ENCODE data around the gene MLPH.

The MLPH gene

DNA sequence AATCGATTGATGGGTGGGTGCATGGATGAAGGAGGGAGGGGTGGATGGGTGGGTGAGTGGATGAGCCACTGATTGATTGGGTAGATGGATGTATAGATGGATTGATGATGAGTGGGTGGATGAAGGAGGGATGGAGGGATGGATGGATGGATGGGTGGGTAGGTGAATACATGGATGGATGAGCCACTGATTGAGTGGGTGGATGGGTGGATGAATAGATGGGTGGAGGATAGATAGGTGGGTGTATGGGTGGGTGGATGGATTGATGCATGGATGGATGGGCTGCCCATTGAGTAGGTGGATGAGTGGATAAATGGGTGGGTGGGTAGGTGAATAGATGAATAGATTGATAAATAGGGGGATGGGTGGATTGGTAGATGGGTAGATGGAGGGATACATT lies 30.9 kb downstream of the MLPH start:
- DNase-seq (ENCODE audit: low read depth in 3 of 3) = no peak

GRCh38 chr2:237519506-237520245 lies 32.6 kb downstream of the MLPH start:
- DNase-seq (ENCODE audit: low read depth in 3 of 3) = no peak

GRCh38 chr2:237520290-237520689 lies 33.2 kb downstream of the MLPH start:
- no peak for DNase-seq (ENCODE audit: low read depth in 3 of 3)

GRCh38 chr2:237524631-237525030 lies 37.6 kb downstream of the MLPH start:
- DNase-seq (ENCODE audit: low read depth in 3 of 3) = no peak

- no peak for DNase-seq (ENCODE audit: low read depth in 3 of 3)
Measured at GRCh38 chr2:237525559-237526157, 38.6 kb downstream of the MLPH start.

DNA sequence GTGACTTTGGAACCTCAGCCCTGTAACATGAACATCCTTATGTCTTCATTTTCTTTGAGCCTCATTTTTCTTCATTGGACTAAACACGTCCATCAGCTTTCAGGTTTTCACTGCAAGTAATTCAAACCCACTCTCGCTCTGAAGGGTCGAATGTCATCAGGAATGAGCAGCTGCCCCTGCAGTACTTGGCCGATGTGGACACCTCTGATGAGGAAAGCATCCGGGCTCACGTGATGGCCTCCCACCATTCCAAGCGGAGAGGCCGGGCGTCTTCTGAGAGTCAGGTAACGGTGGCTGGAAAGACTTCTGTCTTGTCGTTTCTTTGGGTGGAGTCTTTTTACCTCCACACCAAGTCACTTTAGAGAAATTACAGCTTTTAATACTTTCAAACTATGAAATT lies 40.2 kb downstream of the MLPH start:
- DNase-seq (ENCODE audit: low read depth in 3 of 3) = no peak

DNA sequence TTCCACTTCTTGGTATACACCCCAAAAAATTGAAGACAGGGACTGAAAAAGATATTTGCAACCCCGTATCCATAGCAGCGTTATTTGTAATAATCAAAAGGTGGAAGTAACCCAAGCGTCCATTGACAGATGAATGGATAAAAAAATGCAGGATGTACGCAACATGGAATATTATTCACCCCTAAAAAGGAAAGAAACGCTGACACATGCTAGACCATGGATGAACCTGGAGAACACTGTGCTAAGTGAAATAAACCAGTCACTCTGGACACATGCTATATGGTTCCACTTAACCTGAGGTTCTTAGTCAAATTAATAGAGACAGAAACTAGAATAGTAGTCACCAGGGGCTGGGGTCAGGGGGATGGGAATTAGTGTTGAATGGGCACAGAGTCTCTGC lies 40.7 kb downstream of the MLPH start:
- no peak for DNase-seq (ENCODE audit: low read depth in 3 of 3)

DNA sequence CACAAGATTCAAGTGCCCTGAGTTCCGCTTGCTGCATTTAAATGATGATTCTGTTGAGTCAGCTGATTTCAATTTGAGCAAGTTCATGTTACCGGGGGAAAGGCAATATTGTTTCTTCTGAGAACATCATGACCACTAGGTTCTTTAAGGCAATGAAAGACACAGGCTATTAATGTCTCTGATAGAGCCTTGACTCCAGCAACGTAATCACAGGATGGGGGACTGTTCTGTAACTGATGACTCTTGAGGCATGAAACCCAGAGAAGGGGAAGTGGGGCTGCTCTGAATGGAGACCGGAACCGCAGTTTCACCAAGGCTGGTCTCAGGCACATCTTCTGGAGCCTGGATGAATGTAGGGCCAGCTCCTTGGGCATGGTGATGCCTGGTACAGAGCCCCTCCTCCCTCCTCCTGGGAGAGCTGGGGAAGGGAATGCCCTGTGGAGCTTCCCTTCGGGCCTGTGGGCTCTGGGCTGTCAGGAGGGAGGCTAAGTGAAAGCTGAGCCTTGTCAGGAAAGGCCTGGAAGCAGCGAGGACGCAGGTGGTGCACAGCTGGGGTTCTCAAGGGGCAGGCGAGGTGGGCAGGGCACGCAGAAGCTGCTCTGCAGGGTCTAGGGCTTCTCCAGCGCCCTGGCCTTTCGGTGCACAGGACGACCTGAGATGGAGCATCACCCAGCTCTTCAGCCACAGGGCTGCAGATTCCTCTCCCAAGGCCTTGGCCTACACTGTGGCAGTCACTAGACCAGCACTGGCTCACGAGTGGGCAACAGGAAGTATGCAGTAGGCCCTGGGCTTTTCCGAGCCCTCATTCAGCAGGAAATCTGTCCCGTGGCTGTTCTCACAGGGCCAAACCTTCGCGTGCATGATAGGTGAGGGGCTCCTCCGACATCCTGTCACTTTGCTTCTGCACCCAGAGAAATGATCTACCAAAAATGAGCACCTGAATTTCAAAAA lies 42.7 kb downstream of the MLPH start:
- DNase-seq (ENCODE audit: low read depth in 3 of 3) = no peak

DNA sequence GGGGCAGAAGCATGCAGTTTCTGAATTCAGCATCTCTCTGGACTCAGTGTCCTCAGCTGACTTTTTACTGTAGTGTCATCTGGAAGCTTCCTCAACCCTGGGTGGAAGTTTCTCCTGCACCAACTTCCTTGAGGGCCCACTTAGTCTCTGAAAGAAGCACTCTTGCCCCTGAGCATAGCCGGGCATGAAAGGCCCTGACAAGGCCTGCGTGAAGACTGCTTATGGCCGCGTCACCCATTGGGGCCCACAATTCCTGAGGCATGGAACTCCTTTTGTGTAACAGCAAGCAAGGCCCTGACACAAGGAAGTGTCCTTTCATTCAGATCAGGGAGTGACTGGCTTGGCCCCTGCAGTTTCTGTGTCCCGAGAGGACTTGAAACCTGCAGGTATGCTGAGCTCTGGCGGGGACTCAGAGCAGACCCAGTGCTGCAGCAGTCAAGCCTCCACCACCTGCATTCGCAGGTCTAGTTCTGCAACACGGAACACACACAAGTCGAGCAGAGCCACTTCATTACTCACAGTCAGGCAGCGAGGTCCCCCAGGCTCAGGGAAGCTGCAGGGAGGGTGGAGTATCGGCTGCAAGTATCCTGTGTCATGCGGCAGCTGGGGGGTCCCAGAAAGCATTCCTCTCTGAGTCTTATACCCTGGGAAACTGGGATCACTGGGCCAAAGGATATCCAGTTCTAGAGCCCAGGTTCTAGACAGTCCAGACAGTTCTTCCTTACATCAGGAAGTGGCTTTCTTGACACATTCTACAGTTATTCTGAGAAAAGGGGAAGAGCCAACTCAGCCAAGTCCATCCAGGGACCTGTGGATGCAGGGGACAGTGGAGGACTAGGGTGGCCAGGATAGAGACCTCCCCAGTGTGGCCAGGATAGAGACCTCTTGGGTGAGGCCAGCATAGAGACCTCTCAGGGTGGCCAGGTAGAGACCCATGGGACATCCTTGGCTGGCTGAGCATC lies 43.7 kb downstream of the MLPH start:
- DNase-seq (ENCODE audit: low read depth in 3 of 3) = no peak

- DNase-seq (ENCODE audit: low read depth in 3 of 3) = no peak
Measured at GRCh38 chr2:237532160-237532559, 45.1 kb downstream of the MLPH start.

DNA sequence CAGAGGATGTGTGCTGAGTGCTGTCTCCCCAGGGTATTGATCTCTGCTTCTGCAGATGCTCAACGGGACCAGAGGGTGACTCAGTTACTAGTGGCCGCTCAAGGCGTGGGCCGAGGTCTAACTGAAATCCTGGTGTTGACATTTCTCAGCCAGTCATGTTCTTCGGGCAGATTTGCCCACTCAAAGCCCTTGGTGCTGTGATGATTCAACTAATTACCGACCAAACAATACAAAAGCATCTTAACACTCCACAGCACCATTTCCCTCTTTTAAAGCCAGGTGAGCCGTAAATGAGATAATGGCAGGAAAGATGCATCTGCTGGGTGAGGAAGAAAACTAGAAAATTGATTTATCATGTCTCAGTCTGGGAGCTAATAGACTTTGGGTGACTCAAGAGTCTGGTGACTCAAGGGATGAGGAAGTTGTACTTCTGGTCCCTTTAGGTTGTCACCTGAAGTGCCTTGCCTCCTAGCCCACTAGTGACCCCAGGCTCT lies 46.7 kb downstream of the MLPH start:
- no peak for DNase-seq (ENCODE audit: low read depth in 3 of 3)

GRCh38 chr2:237534380-237534779 lies 47.3 kb downstream of the MLPH start:
- DNase-seq (ENCODE audit: low read depth in 3 of 3) = no peak

GRCh38 chr2:237535385-237536082 lies 48.5 kb downstream of the MLPH start:
- no peak for DNase-seq (ENCODE audit: low read depth in 3 of 3)

DNA sequence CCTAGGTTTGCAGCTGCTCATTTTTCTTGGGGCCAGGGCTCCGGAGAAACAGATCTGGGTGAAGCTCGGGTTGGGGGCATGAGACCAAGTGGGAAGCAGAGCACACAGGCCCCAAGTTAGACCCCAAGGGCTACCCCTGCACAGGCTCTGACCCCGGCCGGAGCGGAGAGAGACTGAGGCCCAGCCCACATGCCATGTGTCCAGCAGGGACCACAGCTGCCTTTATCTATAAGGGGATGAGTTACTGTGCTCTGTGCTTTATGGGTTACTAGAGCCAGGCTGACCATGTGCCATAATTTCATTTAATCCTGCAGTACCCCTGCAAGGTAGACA lies 49.0 kb downstream of the MLPH start:
- no peak for DNase-seq (ENCODE audit: low read depth in 3 of 3)

- DNase-seq (ENCODE audit: low read depth in 3 of 3) = no peak
Measured at GRCh38 chr2:237536617-237537016, 49.6 kb downstream of the MLPH start.

DNA sequence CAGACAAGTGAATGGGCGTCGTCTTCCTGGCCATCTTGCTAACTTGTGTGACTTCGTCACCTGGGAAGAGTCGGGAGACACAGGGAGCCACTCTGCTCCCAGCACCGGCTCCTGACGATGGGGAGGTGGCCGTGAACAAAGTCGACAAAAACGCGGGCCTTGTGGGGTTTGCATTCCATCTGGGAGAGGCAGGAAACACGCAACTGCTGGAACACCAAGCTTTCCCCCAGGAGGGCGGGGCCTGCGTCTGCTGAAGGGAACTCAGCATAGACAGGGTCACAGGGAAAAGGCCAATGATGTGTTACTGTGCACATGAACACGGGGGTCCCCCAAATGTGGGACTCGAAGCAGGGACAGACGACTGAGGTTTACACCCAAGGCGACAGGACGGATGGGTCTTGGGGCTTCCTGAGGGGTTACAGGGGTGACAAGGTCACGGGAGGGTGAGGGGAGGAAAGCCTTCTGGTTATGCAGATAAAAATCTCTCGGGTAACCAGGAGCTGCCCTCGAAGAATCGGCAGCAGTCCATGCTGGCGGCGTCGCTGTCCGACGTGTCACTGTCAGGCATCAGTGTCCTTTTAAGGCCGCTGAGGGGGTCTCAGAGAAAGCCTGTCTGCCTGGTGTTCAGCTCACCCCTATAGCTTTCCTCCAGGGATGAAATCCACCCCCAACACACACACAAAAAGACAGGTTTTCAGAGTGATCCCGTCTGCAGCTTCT lies 51.1 kb downstream of the MLPH start:
- no peak for DNase-seq (ENCODE audit: low read depth in 3 of 3)

DNA sequence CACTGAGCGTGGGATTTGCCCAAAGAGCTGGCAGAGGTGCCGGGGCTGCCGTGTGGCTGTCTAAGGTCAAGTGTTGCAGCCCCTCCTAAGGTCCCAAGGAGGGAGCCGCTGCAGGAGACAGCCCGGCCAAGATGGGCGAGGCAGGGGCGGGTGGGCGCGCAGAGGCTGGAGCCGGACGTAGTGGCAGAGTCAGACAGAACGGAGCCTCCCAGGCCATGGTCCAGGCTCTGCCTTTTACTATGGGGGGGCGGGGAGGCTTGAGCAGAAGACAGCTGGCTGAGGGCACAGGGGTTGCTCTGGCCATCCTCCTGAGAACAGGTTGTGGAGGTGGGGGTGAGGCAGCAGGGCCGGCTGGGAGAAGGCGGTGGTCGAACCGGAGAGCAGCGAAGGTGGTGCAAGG lies 51.9 kb downstream of the MLPH start:
- DNase-seq (ENCODE audit: low read depth in 3 of 3) = no peak

DNA sequence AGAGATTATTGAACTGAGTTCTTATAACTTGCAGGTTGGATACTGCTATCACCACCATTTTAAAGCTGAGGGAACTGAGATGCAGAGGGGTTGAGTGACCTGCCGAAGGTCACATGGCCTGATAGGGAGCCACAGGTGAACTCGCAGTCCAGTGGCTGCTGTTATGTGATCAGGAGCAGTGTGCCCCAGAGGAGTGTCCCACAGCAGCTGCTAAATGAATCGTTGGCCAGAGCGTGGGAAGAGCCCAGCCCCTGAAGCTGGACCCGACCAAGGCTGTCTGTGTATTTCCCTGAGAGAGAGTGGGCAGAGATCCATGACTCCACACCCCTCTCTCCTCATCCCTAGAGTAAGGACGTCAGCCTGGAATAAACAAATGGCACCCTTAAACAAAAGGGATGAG lies 52.6 kb downstream of the MLPH start:
- DNase-seq (ENCODE audit: low read depth in 3 of 3) = no peak

GRCh38 chr2:237540223-237540775 lies 53.2 kb downstream of the MLPH start:
- DNase-seq (ENCODE audit: low read depth in 3 of 3) = no peak

DNA sequence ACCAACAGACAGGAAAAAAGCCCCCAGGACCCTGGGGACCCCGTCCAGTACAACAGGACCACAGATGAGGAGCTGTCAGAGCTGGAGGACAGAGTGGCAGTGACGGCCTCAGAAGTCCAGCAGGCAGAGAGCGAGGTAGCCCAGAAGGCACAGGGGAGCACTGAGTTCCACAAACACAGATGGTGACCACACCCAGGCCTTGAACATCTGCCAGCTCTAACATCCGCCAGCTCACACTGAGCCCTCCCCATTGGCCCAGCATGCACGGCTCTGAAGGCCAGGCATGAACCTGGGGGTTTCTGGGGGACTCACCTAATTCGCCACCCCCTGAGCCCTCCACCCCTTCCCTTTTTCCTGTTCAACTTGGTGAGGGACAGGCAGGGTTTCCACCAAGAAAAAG lies 53.8 kb downstream of the MLPH start:
- no peak for DNase-seq (ENCODE audit: low read depth in 3 of 3)
